K562 (cell line): ENCODE data around the gene DNAH1. TPM values are rescaled to one million over a fixed set of nuclear protein-coding genes. Genes with fewer than 3 reads are reported as not detected.

ENCODE experiments used
- ARID1B ChIP-seq: fragments of 450-650 bp; IDR thresholded peaks from 2 replicates; pipeline ENCODE4 v1.6.1; 2016; ENCODE audit warnings: antibody characterized with exemption, mild to moderate bottlenecking, inconsistent platforms
- KDM1A ChIP-seq, 2 experiments: fragments of 450-650 bp; IDR thresholded peaks; 2 replicates each; pipeline ENCODE4 v1.6.1; 2016; ENCODE audit warnings: mild to moderate bottlenecking in 2 of 2
- MCM7 ChIP-seq, 2 experiments: fragments of 450-650 bp; IDR thresholded peaks; 2 replicates each; pipeline ENCODE4 v1.6.1; 2016 to 2018
- PURB ChIP-seq: sonication (generic); formaldehyde crosslinking; IDR thresholded peaks from 2 replicates; pipeline ENCODE4 v1.9.0; 2021; ENCODE audit warnings: low read depth, mild to moderate bottlenecking, missing genetic modification reagents
- TAF1 ChIP-seq: IDR thresholded peaks from 2 replicates; pipeline ENCODE4 v1.6.1; 2011; ENCODE audit warnings: mild to moderate bottlenecking, low read length, moderate library complexity; ENCODE audit not compliant: insufficient read depth, control insufficient read depth, severe bottlenecking; ENCODE audit errors: extremely low read depth
- ZBTB40 ChIP-seq, 2 experiments: fragments of 450-650 bp in 1 of 2; sonication (generic) in 1 of 2; formaldehyde crosslinking in 1 of 2; IDR thresholded peaks; 2 replicates each; pipeline versions ENCODE4 v1.7.1 to v1.9.0; 2016 to 2022; ENCODE audit warnings: inconsistent platforms in 1 of 2, mild to moderate bottlenecking in 1 of 2, missing genetic modification reagents in 1 of 2
- ZNF121 ChIP-seq: sonication (generic); formaldehyde crosslinking; conservative IDR thresholded peaks from 2 replicates; pipeline ENCODE4 v1.8.0; 2022; ENCODE audit warnings: missing genetic modification reagents
- ZNF133 ChIP-seq: fragments of 250-450 bp; sonication (Bioruptor Pico); IDR thresholded peaks from 2 replicates; pipeline ENCODE4 v1.4.0; 2020; ENCODE audit warnings: mild to moderate bottlenecking
- ZNF384 ChIP-seq: IDR thresholded peaks from 2 replicates; pipeline ENCODE4 v1.6.1; 2012; ENCODE audit warnings: low read depth, low read length, improper control_type of control experiment
- polyA plus RNA-seq, 8 experiments: library from polyadenylated mRNA; depleted of rRNA in 4 of 8; stranded (reverse) in 5 of 8; unstranded in 3 of 8; fragments of >200 nt; fragmentation: Nextera tagmentation in 2 of 8; fragmentation: Illumina TruSeq in 1 of 8; extraction: Ambion mirVana in 2 of 8; extraction: Trizol in 1 of 8; gene quantifications; 2 replicates each; pipeline versions ENCODE4 v1.2.1 to v1.2.3, GENCODE V29; 2011 to 2014; ENCODE audit warnings: inconsistent platforms in 1 of 8, missing spikeins in 1 of 8
- total RNA-seq, 7 experiments: library from RNA; depleted of rRNA in 6 of 7; stranded (reverse); fragments of >200 nt in 6 of 7; fragmentation: Illumina TruSeq in 2 of 7; extraction: Trizol in 2 of 7; gene quantifications; 2 replicates each; pipeline versions ENCODE4 v1.2.1 to v1.2.3, GENCODE V29; 2011 to 2021; ENCODE audit warnings: low replicate concordance in 1 of 7
- TF ChIP-seq, protein P1 (sequence below): fragments of 450-650 bp; IDR thresholded peaks from 2 replicates; pipeline ENCODE4 v1.6.1; 2016; ENCODE audit warnings: low read depth

The DNAH1 gene
- total and polyA plus RNA-seq, 9 of the 15 experiments (the other 6 are each of a cell fraction or from before 2014, with no cell fraction given) = 0.04 to 0.84 (median 0.50) TPM

DNA sequence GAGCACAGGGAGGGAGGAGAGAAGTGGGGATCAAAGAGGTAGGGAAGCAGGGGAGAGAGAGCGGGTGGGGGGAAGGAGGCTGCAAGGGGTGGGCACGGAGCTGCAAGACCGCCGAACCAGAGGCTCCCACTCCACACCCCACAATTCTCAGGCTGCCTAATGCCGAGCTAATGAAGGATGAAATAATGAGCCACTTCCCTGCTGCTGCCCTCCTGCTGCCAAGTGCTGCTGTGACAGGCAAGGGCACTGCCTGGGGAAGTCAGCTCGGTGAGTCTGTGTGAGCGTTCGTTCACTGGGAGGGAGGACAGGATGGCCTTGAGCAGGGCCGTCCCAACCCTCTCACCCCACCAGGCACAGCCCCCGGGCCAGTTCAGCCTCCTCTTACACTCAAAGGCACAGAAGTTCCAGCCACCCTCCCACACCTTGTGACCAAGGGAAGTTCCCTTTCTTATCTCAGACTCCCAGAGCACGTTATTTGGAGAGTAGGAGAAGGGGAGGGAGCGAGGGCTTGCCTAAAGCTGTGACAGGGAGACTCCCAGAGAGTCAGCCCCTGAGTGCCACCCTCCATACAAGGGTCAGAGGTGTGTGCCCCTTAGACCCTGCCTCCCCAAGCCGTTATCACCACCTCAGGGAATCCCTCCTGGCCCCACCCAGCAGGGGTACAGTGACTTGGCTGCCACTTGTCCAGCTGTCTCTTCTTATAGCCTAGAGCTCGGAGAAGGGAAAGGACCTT, 16.1 kb upstream of the DNAH1 start (continued):
- TF ChIP-seq, protein P1, sequence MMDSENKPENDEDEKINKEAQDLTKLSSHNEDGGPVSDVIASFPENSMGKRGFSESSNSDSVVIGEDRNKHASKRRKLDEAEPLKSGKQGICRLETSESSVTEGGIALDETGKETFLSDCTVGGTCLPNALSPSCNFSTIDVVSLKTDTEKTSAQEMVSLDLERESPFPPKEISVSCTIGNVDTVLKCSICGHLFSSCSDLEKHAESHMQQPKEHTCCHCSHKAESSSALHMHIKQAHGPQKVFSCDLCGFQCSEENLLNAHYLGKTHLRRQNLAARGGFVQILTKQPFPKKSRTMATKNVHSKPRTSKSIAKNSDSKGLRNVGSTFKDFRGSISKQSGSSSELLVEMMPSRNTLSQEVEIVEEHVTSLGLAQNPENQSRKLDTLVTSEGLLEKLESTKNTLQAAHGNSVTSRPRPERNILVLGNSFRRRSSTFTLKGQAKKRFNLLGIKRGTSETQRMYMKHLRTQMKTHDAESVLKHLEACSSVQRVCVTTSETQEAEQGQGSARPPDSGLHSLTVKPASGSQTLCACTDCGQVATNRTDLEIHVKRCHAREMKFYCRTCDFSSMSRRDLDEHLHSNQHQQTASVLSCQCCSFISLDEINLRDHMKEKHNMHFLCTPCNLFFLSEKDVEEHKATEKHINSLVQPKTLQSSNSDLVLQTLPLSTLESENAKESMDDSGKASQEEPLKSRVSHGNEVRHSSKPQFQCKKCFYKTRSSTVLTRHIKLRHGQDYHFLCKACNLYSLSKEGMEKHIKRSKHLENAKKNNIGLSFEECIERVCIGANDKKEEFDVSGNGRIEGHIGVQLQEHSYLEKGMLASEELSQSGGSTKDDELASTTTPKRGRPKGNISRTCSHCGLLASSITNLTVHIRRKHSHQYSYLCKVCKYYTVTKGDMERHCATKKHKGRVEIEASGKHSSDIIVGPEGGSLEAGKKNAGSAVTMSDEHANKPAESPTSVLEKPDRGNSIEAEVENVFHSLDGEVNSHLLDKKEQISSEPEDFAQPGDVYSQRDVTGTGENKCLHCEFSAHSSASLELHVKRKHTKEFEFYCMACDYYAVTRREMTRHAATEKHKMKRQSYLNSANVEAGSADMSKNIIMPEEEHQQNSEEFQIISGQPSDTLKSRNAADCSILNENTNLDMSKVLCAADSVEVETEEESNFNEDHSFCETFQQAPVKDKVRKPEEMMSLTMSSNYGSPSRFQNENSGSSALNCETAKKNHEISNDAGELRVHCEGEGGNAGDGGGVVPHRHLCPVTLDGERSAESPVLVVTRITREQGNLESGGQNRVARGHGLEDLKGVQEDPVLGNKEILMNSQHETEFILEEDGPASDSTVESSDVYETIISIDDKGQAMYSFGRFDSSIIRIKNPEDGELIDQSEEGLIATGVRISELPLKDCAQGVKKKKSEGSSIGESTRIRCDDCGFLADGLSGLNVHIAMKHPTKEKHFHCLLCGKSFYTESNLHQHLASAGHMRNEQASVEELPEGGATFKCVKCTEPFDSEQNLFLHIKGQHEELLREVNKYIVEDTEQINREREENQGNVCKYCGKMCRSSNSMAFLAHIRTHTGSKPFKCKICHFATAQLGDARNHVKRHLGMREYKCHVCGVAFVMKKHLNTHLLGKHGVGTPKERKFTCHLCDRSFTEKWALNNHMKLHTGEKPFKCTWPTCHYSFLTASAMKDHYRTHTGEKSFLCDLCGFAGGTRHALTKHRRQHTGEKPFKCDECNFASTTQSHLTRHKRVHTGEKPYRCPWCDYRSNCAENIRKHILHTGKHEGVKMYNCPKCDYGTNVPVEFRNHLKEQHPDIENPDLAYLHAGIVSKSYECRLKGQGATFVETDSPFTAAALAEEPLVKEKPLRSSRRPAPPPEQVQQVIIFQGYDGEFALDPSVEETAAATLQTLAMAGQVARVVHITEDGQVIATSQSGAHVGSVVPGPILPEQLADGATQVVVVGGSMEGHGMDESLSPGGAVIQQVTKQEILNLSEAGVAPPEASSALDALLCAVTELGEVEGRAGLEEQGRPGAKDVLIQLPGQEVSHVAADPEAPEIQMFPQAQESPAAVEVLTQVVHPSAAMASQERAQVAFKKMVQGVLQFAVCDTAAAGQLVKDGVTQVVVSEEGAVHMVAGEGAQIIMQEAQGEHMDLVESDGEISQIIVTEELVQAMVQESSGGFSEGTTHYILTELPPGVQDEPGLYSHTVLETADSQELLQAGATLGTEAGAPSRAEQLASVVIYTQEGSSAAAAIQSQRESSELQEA = no peak
- TF ChIP-seq ZBTB40 (IDR thresholded peaks at IDR 0.05) = no peak
- no peak for TF ChIP-seq ZBTB40 (CRISPR knock-in tag; IDR thresholded peaks at IDR 0.05)
- no peak for TF ChIP-seq PURB
- no peak for TF ChIP-seq ZNF121 (CRISPR knock-in tag)
- TF ChIP-seq ARID1B = peak; percentile 93
- TF ChIP-seq TAF1 = no peak
- TF ChIP-seq ZNF133 (CRISPR knock-in tag) = no peak
- no peak for TF ChIP-seq MCM7 (IDR thresholded peaks at IDR 0.05)
- no peak for TF ChIP-seq KDM1A (IDR thresholded peaks at IDR 0.05)
- no peak for TF ChIP-seq ZNF384
